NCI-H774 (cell line): ENCODE results near the gene GGA2.
"Not testable (repeated sequence)": the region's sequence is repeated elsewhere in the genome, so short reads cannot be mapped to it uniquely, and the experiment has no call there.

Experiments used
- DNase-seq: peaks from one replicate; lab custom pipeline; 2025; lab: John Stamatoyannopoulos, UW

GGA2 gene

GRCh38 chr16:23466162-23466885, 44.0 kb downstream of the GGA2 start:
- no peak for DNase-seq

- no peak for DNase-seq
These were observed 45.1 kb downstream of the GGA2 start for GRCh38 chr16:23465179-23465578.

- DNase-seq: no peak
These were observed 46.1 kb downstream of the GGA2 start for GRCh38 chr16:23464196-23464595.

- not testable (repeated sequence) for DNase-seq
These were observed 47.3 kb downstream of the GGA2 start for GRCh38 chr16:23462994-23463393.

GRCh38 chr16:23453338-23454052, 56.8 kb downstream of the GGA2 start:
- no peak for DNase-seq

- DNase-seq: peak; percentile 72
These were observed 57.5 kb downstream of the GGA2 start, which contains the start of gene COG7 for GRCh38 chr16:23452572-23453337. Gene COG7, minus strand, starts transcription at chr16:23453189. Its CDS starts 195 bp downstream, at chr16:23452994.

- DNase-seq: no peak
These were observed 58.1 kb downstream of the GGA2 start for GRCh38 chr16:23452221-23452571.

GRCh38 chr16:23448392-23448791, 61.9 kb downstream of the GGA2 start:
- DNase-seq: no peak

GRCh38 chr16:23437542-23437941, 72.8 kb downstream of the GGA2 start:
- not testable (repeated sequence) for DNase-seq

- DNase-seq: no peak
These were observed 73.3 kb downstream of the GGA2 start for GRCh38 chr16:23436951-23437350.

GRCh38 chr16:23435500-23435899, 74.8 kb downstream of the GGA2 start:
- peak; percentile 10 for DNase-seq

- peak; percentile 49 for DNase-seq
These were observed 75.9 kb downstream of the GGA2 start for GRCh38 chr16:23434380-23434779.

- DNase-seq: peak; percentile 19
These were observed 76.9 kb downstream of the GGA2 start for GRCh38 chr16:23433261-23433920.

- no peak for DNase-seq
These were observed 77.8 kb downstream of the GGA2 start for GRCh38 chr16:23432176-23433128.

GRCh38 chr16:23428351-23428750, 81.9 kb downstream of the GGA2 start:
- no peak for DNase-seq

GRCh38 chr16:23424292-23424958, 85.9 kb downstream of the GGA2 start:
- DNase-seq: no peak

GRCh38 chr16:23423496-23424049, 86.7 kb downstream of the GGA2 start:
- peak; percentile 44 for DNase-seq

GRCh38 chr16:23420011-23420410, 90.3 kb downstream of the GGA2 start:
- DNase-seq: no peak

- DNase-seq: no peak
These were observed 93.5 kb downstream of the GGA2 start for GRCh38 chr16:23416816-23417215.

GRCh38 chr16:23414731-23415130, 95.6 kb downstream of the GGA2 start:
- no peak for DNase-seq
